Fibroblast of lung (primary cell): ENCODE results near the gene EFCC1.

Experiments used
- CTCF ChIP-seq, 2 donors: IDR thresholded peaks in 1 of 2; conservative IDR thresholded peaks in 1 of 2; 1 replicate in 1 of 2; 2 replicates in 1 of 2; pipeline ENCODE4 v1.5.1; 2011 to 2012; ENCODE audit warnings: low read length in 2 of 2, control low read depth in 1 of 2, inconsistent platforms in 1 of 2, low read depth in 1 of 2, mild to moderate bottlenecking in 1 of 2
- EZH2 ChIP-seq: IDR thresholded peaks from 2 replicates; pipeline ENCODE4 v1.5.1; 2012; ENCODE audit warnings: low read length, control low read depth, mild to moderate bottlenecking; ENCODE audit errors: missing control alignments

GRCh38 chr3:128970740-128971047 lies 30.4 kb upstream of the EFCC1 start:
- TF ChIP-seq CTCF (conservative IDR thresholded peaks at IDR 0.05 in 1 of 2, IDR thresholded peaks at IDR 0.05 in 1 of 2; ENCODE audit: low read depth in 1 of 2, low read length in 2 of 2) (no peak), EZH2 (no peak)
